CD14-positive monocyte (primary cell): Measurements from ENCODE around the gene MTG2. TPM values are rescaled to one million over a fixed set of nuclear protein-coding genes. Genes with fewer than 3 reads are reported as not detected.

Experiments
- DNase-seq, 3 donors: peaks; one replicate each; pipeline ENCODE4 v3.0.0-alpha.2; 2011 to 2022
- H2AFZ ChIP-seq: 2 replicates; pipeline ENCODE4 v1.6.0; 2012; ENCODE audit warnings: mild to moderate bottlenecking, low read depth, low read length, inconsistent platforms; ENCODE audit not compliant: insufficient read depth, poor library complexity, severe bottlenecking
- H3K27ac ChIP-seq, 2 donors: 1 replicate in 1 of 2; 2 replicates in 1 of 2; pipeline ENCODE4 v1.5.1; 2012 to 2013; ENCODE audit warnings: low read length in 2 of 2, control low read depth in 1 of 2, inconsistent platforms in 1 of 2, low read depth in 1 of 2, mild to moderate bottlenecking in 1 of 2
- H3K27me3 ChIP-seq, 2 donors: one replicate each; pipeline versions ENCODE4 v1.6.0 to v1.6.1; 2011 to 2013; ENCODE audit warnings: low read length in 2 of 2; ENCODE audit not compliant: control insufficient read depth in 2 of 2, insufficient read depth in 2 of 2
- H3K36me3 ChIP-seq, 2 donors: replicated peaks in 1 of 2; 1 replicate in 1 of 2; 2 replicates in 1 of 2; pipeline versions ENCODE4 v1.5.1 to v1.6.1; 2012 to 2013; ENCODE audit warnings: low read length in 2 of 2, control low read depth in 1 of 2, inconsistent platforms in 1 of 2, mild to moderate bottlenecking in 1 of 2; ENCODE audit not compliant: insufficient read depth in 2 of 2, control insufficient read depth in 1 of 2
- H3K4me1 ChIP-seq, 2 donors: 1 replicate in 1 of 2; 2 replicates in 1 of 2; pipeline versions ENCODE4 v1.5.1 to v1.6.1; 2012 to 2013; ENCODE audit warnings: low read length in 2 of 2, control low read depth in 1 of 2, inconsistent platforms in 1 of 2, mild to moderate bottlenecking in 1 of 2, moderate library complexity in 1 of 2; ENCODE audit not compliant: insufficient read depth in 2 of 2, control insufficient read depth in 1 of 2
- H3K4me2 ChIP-seq: replicated peaks from 2 replicates; pipeline ENCODE3; 2012; ENCODE audit warnings: low read length, moderate library complexity, mild to moderate bottlenecking; ENCODE audit not compliant: poor library complexity, severe bottlenecking; ENCODE audit errors: extremely low read depth
- H3K4me3 ChIP-seq, 3 experiments: fragments of 200-600 bp in 1 of 3; sonication (generic) in 1 of 3; replicated peaks in 1 of 3; 1 replicate in 2 of 3; 2 replicates in 1 of 3; pipeline ENCODE4 v1.5.1; 2011 to 2013; ENCODE audit warnings: low read length in 3 of 3, mild to moderate bottlenecking in 3 of 3, control low read depth in 2 of 3, low read depth in 2 of 3, inconsistent platforms in 1 of 3, moderate library complexity in 1 of 3
- H3K79me2 ChIP-seq: 2 replicates; pipeline ENCODE4 v1.6.0; 2012; ENCODE audit warnings: mild to moderate bottlenecking, control low read depth, inconsistent platforms, low read length, moderate library complexity; ENCODE audit not compliant: insufficient read depth
- H3K9ac ChIP-seq: 2 replicates; pipeline ENCODE4 v1.6.0; 2017; ENCODE audit warnings: low read length, mild to moderate bottlenecking; ENCODE audit not compliant: insufficient read depth, poor library complexity, severe bottlenecking
- H3K9me3 ChIP-seq, 2 donors: replicated peaks in 1 of 2; 1 replicate in 1 of 2; 2 replicates in 1 of 2; pipeline versions ENCODE4 v1.5.1 to v1.6.1; 2012 to 2013; ENCODE audit warnings: low read length in 2 of 2, control low read depth in 1 of 2; ENCODE audit not compliant: control insufficient read depth in 1 of 2, insufficient read depth in 1 of 2
- H4K20me1 ChIP-seq: 2 replicates; pipeline ENCODE4 v1.6.0; 2012; ENCODE audit warnings: mild to moderate bottlenecking, low read length, control low read depth, moderate library complexity; ENCODE audit not compliant: insufficient read depth
- H3K27ac Mint-ChIP-seq, 7 donors: one replicate each; pipeline ENCODE4 v1.8.0; 2020; ENCODE audit warnings: mild to moderate bottlenecking in 7 of 7, mixed read lengths in 7 of 7, moderate library complexity in 6 of 7, inconsistent platforms in 2 of 7
- H3K27me3 Mint-ChIP-seq, 3 donors: one replicate each; pipeline ENCODE4 v1.8.0; 2021 to 2022; ENCODE audit warnings: low read depth in 3 of 3, mild to moderate bottlenecking in 3 of 3, mixed read lengths in 3 of 3, moderate library complexity in 3 of 3, inconsistent platforms in 1 of 3
- H3K36me3 Mint-ChIP-seq, 2 donors: one replicate each; pipeline ENCODE4 v1.8.0; 2020; ENCODE audit warnings: mixed read lengths in 2 of 2, inconsistent platforms in 1 of 2, mild to moderate bottlenecking in 1 of 2
- H3K4me1 Mint-ChIP-seq: one replicate; pipeline ENCODE4 v1.8.0; 2020; ENCODE audit warnings: mild to moderate bottlenecking, mixed read lengths
- H3K4me3 Mint-ChIP-seq, 2 donors: one replicate each; pipeline ENCODE4 v1.8.0; 2020; ENCODE audit warnings: mild to moderate bottlenecking in 2 of 2, mixed read lengths in 2 of 2, moderate library complexity in 1 of 2
- H3K9me3 Mint-ChIP-seq, 7 donors: one replicate each; pipeline ENCODE4 v1.8.0; 2020 to 2022; ENCODE audit warnings: mixed read lengths in 7 of 7, mild to moderate bottlenecking in 6 of 7, moderate library complexity in 6 of 7, inconsistent platforms in 2 of 7
- CTCF ChIP-seq: fragments of 200-600 bp; IDR thresholded peaks from one replicate; pipeline ENCODE4 v1.8.0; 2022; ENCODE audit warnings: antibody characterized with exemption, mild to moderate bottlenecking
- WGBS: methylation state at CpG from one replicate; pipeline ENCODE4 v1.1.5; 2013; ENCODE audit warnings: missing lambda C conversion rate; ENCODE audit not compliant: insufficient coverage; 5-methylcytosine and 5-hydroxymethylcytosine counted together
- intact Hi-C, 2 donors: fragments of 100-400 bp; cut with micrococcal nuclease; formaldehyde crosslinking; loops; one replicate each; pipeline versions ENCODE4 v1.15.0 to v1.15.1; 2023
- polyA plus RNA-seq, 3 donors: library from polyadenylated mRNA; depleted of rRNA in 1 of 3; unstranded in 2 of 3; stranded (reverse) in 1 of 3; fragments of 300-500 nt in 2 of 3; fragments of >200 nt in 1 of 3; fragmentation: Illumina TruSeq in 2 of 3; gene quantifications; 1 replicate in 2 of 3; 2 replicates in 1 of 3; pipeline ENCODE4 v1.2.3, GENCODE V29; 2012 to 2021

Gene MTG2
- polyA plus RNA-seq, 3 donors = 10.8 to 16.1 (median 14.9) TPM

- peaks cover 28 to 38% of the 10 kb centered on the region in 2 donors for H3K4me1 ChIP-seq
- H3K9ac ChIP-seq = no peak overlapping the region
Observed at GRCh38 chr20:62241506-62241905, 58.7 kb downstream of the MTG2 start.

GRCh38 chr20:62242176-62242575 is 59.3 kb downstream of the MTG2 start:
- Histone ChIP-seq H3K27ac (no peak overlapping the region), H2AFZ (no peak overlapping the region), H3K4me1 (peaks cover 28 to 38% of the 10 kb centered on the region in 2 donors), H3K36me3 (peaks cover 20 to 40% of the 10 kb centered on the region in 2 donors), H3K27me3 (no peaks in the 10 kb centered on the region), H3K79me2 (peaks cover 83% of the 10 kb centered on the region), H4K20me1 (peaks cover 74% of the 10 kb centered on the region), H3K9ac (no peak overlapping the region), H3K9me3 (no peaks in the 10 kb centered on the region), H3K4me2 (no peak overlapping the region), H3K4me3 (no peak overlapping the region)
- Mint-ChIP-seq H3K9me3 (peaks cover 0 to 2% (median 0%) of the 10 kb centered on the region in 7 donors), H3K36me3 (peaks cover 30 to 47% of the 10 kb centered on the region in 2 donors), H3K27ac (peak overlapping the region in 2 of 7 donors; percentile 35 to 71), H3K4me1 (peaks cover 41% of the 10 kb centered on the region), H3K27me3 (peaks cover 0 to 6% (median 0%) of the 10 kb centered on the region in 3 donors), H3K4me3 (no peak overlapping the region)
- DNase-seq = no peak
- intact Hi-C loops = loop anchor here in 1 of 2 donors (5.0 kb wide), 1 partner anchor 145 kb away; the partner anchor contains the start of gene RPS21
- no peak for TF ChIP-seq CTCF
- WGBS = 98% methylated on average over 3 of the region's 6 CpGs

More at GRCh38 chr20:62241506-62241905, 58.7 kb downstream of the MTG2 start:
- TF ChIP-seq CTCF = no peak
- Mint-ChIP-seq H3K4me1 (peaks cover 41% of the 10 kb centered on the region), H3K36me3 (peaks cover 30 to 47% of the 10 kb centered on the region in 2 donors), H3K4me3 (no peak overlapping the region), H3K27ac (peak overlapping the region in 2 of 7 donors; percentile 26 to 77), H3K9me3 (peaks cover 0 to 2% (median 0%) of the 10 kb centered on the region in 7 donors), H3K27me3 (peaks cover 0 to 6% (median 0%) of the 10 kb centered on the region in 3 donors)
- DNase-seq = no peak
- Histone ChIP-seq H3K4me3 (no peak overlapping the region), H3K27me3 (no peaks in the 10 kb centered on the region), H2AFZ (no peak overlapping the region), H4K20me1 (peaks cover 67% of the 10 kb centered on the region), H3K4me2 (no peak overlapping the region), H3K27ac (no peak overlapping the region), H3K9me3 (no peaks in the 10 kb centered on the region), H3K79me2 (peaks cover 76% of the 10 kb centered on the region), H3K36me3 (peaks cover 20 to 40% of the 10 kb centered on the region in 2 donors)
- intact Hi-C loops = loop anchor here in 1 of 2 donors (5.0 kb wide), 1 partner anchor 146 kb away; the partner anchor contains the start of gene RPS21
- WGBS = 98% methylated on average over 7 of the region's 10 CpGs
